Ramos (cell line): Measurements from ENCODE around the gene LDLRAD4.

ENCODE experiments used
- in situ Hi-C: fragments of 300-500 bp; cut with MboI; formaldehyde crosslinking; loops from one replicate; pipeline ENCODE4 v1.14.3; 2022; ENCODE audit warnings: low sequenced_read_pairs; ENCODE audit not compliant: unreplicated experiment

LDLRAD4 gene

DNA sequence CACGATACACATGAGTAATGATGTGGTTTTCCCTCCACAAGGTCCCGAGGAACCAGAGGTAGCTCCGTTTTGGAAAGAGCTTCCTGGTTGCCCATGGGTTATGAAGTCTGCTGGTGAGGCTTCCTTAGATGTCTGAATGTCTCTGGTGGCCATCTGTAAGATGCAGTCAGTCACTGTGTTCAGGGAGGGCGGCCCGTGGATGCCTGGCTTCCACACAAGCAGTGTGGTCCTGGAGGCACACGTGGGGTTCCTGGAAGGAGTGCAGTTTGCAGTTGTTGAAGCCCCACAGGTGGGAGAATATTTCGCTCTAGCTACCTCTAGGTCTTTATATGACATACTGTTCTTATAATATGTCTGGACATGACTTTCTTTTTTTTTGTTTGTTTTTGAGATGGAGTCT is 298.8 kb downstream of the LDLRAD4 start:
- in situ Hi-C loops, result no loop called here

DNA sequence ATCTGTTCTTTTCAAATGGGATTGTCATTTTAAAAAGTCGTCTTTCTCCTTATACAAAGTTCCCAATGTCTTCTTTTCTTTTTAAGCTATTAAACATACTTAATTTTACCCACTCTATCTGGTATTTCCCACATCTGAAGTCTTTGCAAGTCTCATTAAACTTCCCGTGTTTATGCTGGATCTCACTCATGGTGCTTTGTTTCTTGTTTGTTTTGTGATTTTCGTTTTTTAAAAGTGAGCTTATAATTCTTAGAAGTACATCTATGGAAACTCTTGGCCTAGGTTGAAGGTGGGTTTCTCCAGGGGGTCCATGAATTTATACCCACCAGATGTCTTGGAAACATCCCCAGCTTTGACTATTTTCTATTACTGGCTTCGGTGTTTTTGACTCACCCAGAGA is 299.8 kb downstream of the LDLRAD4 start:
- in situ Hi-C loops, result no loop called here

GRCh38 chr18:13520306-13520705 is 301.7 kb downstream of the LDLRAD4 start:
- in situ Hi-C loops, result no loop called here

DNA sequence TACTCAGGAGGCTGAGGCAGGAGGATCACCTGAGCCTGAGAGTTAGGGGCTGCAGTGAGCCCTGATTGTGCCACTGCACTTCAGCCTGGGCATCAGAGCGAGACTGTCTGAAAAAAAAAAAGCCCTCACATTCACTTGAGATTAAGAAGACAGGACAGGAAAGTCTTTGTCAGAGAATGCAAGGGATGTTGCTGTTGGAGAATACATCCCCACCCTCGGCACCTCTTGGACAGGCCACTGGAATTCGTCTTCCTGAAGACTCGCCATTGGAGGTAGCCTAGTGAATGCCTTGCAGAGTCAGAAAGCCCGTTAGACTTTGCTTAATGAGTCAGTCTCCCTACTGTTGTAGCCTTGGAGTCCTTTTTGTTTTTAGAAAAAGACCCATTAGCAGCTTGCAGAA is 302.2 kb downstream of the LDLRAD4 start:
- in situ Hi-C loops, result no loop called here

GRCh38 chr18:13521418-13521817 is 302.9 kb downstream of the LDLRAD4 start:
- in situ Hi-C loops, result no loop called here

DNA sequence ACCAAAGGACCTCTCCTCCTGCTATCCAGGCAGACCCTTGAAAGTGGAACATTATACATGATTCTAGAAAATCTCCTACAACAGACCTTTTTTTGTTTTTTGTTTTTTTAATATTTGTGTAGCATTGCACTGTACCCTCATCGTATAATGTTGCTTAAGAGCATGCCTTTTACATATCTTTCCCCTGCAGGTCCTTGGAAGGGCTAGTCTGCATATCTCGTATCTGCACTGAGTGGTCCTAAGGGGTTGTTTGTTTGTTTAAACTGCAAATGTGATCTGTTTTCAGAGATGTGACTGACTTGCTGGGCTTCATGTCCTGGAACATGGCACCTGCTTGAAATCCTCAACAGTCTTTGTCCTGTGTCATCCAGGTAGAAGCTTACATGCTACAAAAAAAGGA is 303.7 kb downstream of the LDLRAD4 start:
- in situ Hi-C loops, result no loop called here

DNA sequence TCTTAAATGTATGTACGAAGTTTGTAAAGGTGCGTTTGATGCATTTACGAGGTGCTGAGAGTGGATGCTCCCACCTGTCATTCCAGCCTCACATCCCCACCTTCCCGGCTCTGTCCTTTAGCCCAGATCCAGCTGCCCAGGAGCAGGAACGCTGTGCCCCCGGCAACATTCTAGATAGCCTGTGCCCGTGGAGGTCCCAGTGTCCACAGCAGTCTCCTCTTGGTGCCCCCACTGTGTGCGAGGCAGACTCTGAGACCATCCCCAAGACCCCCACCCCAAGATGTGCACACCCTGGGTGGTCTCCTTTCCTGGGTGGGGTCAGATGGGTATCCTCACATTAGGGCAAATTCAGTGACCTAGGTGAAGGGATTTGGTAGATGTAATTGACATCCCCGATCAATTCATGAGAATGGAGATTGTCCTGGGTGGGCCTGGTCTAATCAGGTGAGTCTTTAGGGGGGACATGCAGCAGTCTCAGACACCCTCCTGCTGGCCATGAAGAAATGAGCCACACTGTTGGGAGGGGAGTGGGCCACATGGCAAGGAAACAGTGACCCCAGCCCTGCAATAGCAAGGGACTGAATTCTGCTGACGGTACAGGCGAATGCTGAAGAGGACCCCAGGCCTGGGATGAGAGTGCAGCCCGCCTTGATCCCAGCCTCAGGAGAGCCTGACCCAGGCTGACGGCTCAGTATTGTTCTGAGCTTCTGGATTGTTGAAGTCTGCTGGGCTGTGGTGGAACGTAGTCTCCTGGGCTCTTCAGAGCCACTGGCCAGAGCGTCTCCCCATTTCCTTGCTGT is 304.5 kb downstream of the LDLRAD4 start:
- in situ Hi-C loops, result no loop called here

GRCh38 chr18:13524054-13524453 is 305.5 kb downstream of the LDLRAD4 start:
- in situ Hi-C loops, result no loop called here

- in situ Hi-C loops, result no loop called here
These were observed 306.3 kb downstream of the LDLRAD4 start for GRCh38 chr18:13524811-13525210.

GRCh38 chr18:13525381-13526029 is 306.9 kb downstream of the LDLRAD4 start:
- in situ Hi-C loops, result no loop called here

- in situ Hi-C loops, result no loop called here
These were observed 308.0 kb downstream of the LDLRAD4 start for GRCh38 chr18:13526519-13526918.

DNA sequence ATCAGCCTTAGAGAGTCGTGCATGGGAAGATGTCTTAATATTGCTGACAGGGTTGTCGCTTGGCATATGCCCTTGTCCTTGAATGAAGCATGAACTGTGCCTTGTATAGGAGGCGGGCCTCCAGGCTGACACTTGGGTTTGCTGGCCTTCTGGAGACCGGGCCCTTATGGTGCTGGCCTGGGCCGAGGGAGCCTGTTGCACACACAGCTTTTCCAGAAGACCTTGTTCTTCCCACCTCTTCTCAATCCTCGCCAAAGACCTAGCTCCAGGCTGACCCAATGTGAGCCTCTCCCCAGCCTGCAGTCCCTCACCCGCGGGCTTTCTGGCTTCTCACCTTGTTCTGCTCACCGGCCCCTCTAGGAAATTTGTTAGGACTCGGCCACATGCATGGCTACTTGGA is 308.7 kb downstream of the LDLRAD4 start:
- in situ Hi-C loops, result no loop called here

GRCh38 chr18:13527730-13528129 is 309.2 kb downstream of the LDLRAD4 start:
- in situ Hi-C loops, result no loop called here

- in situ Hi-C loops, result no loop called here
These were observed 310.3 kb downstream of the LDLRAD4 start for GRCh38 chr18:13528739-13529392.

GRCh38 chr18:13530033-13530878 is 311.7 kb downstream of the LDLRAD4 start:
- in situ Hi-C loops, result no loop called here

DNA sequence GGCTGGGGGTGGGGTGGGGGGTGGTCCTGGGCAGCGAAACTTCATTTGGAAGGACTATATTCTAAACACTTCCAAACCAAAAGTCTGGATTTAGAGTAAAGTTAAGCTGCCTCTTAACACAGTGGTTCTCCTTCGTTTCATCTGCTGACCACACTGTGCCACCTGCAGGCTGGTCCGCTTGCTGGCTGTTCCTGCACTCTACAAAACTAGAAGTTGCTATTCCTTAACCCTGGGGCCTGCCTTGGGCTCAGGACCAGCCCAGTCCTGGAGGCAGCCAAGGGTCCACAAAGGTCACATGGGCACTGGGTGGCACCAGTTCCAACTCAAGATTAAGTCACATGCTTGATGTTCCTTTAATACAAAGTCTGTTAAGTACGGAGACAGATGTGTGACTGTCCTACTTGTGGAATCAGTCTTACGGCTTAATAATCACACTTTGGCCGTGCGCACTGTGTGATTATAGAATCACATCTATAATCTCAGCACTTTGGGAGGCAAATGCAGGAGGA is 312.4 kb downstream of the LDLRAD4 start:
- in situ Hi-C loops, result no loop called here

DNA sequence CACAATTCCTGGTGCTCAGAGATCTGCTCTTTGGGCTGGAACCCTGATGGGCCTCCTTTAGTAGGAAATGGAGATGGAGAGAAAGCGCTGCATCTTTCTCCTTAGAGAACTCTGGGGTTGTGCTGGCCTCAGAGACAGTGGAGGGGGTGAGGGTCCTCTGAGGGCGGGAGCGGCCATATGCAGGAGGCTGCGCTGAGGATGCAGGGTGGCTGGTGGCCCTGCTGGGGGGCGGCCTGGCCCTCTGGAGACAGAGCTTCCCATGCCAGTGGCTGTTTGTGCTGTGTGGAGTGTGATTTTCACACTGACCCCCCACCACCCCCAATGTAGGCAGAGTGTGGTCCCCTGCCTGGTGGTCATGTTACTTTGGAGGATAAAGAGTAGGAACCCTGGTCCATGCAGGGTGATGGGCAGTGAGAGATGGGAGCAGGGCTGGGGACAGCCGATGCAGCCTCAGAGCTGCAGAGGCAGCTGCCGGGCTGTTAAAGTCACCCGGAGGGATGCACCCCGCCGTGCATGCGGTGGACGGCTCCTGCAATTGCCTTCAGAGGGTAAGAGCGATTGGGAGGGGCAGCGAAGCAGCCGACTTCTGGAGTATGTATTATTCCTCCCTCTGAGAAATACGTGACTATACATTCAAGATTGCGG is 313.2 kb downstream of the LDLRAD4 start:
- in situ Hi-C loops, result no loop called here

DNA sequence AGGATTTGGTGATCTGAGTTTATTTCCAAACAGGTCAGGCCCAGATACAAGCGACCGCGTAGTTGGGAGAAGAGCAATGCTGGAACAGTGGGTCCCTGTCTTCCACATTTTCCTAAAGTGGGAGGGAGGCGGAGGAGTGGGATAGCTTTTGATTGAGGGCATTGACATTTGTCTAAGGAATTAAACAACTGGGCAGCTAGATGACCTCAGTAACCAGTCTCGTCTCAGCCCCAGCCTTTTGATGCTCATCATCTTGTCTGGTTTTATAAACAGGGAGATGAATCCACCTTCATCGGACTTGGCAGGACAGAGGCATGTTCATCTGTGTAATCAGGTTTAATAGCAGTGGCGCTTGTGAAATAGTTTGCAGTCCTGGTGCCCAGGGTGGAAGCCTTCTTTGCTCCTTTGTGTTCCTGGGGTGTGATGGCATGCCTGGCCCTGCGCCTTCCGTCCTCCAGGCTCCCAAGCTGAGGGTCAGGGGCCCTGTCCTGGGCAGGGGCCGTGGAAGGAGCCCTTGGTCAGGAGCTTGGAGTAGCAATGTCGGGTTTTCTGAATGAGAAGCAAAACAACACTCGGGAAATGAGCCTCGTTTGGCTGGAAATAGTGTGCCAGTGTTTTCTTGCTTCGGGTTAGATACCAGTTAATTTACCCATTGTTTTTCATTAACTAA is 314.0 kb downstream of the LDLRAD4 start:
- in situ Hi-C loops, result no loop called here

- in situ Hi-C loops, result no loop called here
These were observed 316.1 kb downstream of the LDLRAD4 start for GRCh38 chr18:13534631-13535030.
